ENCODE data around the gene LPAR2. TPM values are rescaled to one million over a fixed set of nuclear protein-coding genes. Genes with fewer than 3 reads are reported as not detected.

LPAR2 gene
- total RNA-seq, 4 donors from 2014 or later = 0.65 to 8.8 (median 3.0) TPM

DNA sequence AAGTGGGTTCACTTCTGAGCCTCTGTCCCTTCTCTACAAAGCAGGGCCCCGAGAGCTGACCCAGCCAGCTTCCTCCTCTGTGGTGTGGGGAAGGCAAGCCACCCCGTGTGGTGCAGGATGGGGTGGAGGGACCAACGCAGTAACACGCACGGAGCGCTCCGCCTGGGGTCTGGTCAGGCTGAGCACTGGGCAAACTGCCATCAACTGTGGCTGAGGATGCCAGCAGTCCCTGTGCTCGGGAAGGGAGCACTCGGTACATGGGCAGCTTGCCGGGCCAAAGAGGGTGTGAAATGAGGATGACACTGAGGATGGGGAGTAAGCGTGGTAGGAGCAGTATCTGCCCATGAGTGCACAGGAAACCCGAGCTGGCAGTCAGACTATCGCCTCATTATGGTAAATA, 23.1 kb upstream of the LPAR2 start:
- TF ChIP-seq, protein P1, sequence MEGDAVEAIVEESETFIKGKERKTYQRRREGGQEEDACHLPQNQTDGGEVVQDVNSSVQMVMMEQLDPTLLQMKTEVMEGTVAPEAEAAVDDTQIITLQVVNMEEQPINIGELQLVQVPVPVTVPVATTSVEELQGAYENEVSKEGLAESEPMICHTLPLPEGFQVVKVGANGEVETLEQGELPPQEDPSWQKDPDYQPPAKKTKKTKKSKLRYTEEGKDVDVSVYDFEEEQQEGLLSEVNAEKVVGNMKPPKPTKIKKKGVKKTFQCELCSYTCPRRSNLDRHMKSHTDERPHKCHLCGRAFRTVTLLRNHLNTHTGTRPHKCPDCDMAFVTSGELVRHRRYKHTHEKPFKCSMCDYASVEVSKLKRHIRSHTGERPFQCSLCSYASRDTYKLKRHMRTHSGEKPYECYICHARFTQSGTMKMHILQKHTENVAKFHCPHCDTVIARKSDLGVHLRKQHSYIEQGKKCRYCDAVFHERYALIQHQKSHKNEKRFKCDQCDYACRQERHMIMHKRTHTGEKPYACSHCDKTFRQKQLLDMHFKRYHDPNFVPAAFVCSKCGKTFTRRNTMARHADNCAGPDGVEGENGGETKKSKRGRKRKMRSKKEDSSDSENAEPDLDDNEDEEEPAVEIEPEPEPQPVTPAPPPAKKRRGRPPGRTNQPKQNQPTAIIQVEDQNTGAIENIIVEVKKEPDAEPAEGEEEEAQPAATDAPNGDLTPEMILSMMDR (IDR thresholded peaks at IDR 0.05; ENCODE audit: low read depth) = no peak

DNA sequence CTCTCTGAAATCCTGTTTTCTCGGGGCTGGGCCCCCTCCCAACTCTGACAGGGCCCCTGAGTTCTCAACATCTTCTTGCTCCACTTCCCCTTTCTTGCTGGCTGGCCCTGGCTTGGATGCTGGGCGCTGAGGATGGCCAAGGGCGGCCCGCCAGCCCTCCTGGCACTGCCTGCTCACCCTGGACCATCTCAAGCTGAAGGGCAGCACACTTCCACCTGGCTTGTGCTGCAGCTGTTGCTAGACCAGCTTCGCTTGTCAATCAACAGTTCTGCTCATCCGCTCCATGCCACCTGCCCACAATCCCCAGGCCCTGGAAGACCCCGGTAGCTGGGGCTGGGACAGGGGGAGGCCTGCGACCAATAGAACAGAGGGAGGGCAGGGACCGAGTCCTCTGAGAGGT, 22.3 kb upstream of the LPAR2 start:
- TF ChIP-seq, protein P1 (IDR thresholded peaks at IDR 0.05; ENCODE audit: low read depth) = no peak

DNA sequence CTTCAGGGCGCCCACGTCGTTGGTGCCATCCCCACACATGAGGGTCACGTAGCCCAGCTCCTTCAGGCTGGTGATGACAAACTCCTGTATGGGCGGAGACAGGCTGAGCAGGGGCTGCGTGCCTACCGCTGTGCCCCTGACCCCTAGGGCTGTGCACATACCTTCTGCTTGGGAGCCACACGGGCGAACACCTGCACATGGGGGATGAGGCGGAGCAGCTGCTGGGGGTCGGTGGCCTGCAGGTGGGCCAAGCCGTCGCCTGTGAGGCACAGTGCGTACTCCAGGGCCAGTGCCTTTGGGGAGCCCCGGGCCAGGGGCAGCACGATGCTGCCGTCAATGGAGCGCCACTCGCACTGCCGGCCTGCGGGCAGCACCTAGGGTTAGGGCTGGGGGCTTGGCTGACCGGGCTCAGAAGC, 21.6 kb upstream of the LPAR2 start:
- TF ChIP-seq, protein P1 (IDR thresholded peaks at IDR 0.05; ENCODE audit: low read depth) = no peak

DNA sequence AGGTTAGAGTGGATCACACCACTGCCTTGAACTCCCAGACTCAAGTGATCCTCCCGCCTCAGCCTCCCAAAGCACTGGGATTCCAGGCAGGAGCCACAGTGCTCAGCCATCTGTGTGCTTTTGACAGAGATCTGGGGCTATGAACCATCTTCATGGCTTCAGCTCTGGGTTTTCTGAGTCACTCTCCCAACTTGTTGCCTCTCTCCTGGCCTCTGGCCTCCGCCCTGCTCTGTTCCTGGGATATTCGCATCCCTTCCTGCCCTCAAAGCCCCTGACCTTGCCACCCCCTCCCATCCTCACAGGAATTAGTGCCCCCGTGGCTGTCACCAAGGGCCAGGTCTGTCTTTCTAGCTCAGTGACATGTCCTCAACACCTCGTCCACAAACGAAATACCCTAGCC, 21.1 kb upstream of the LPAR2 start:
- TF ChIP-seq, protein P1 (IDR thresholded peaks at IDR 0.05; ENCODE audit: low read depth) = no peak

DNA sequence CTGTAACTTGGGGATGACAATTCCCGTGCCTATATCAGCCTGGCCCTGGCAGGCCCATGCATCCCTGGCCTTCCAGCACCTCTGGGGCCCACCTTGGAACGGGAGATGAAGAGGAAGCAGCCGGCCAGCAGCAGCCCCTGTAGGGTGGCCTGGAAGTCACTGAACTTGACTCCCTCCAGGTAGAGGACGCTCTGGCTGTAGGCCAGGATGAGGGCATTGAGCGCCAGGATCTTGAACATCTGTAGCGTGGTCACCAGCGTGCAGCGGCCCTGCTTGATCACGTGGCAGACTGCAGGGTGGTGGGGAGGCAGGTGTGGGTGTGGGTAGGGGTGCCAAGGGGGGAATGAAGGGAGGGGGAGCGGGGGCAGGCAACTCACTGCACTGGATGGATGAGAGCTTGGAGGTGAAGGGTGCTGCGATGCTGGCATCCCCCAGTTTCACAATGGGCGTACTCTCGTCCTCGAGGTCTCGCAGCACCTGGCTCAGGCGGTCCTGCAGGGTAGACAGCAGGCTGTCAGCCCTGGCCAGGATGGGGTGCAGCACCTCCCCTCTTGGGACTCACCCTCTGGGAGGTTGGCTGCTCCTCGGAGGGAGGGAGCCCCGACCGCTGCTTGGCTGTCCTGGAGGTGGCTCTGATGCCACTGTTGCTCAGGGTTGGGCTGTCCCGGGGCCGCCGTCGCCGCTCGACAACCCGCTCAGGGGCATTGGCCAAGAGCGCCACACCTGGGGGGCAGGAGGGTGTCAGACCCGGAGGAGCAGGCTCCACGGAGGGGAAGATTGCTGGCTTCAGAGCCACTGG, 19.2 kb upstream of the LPAR2 start:
- TF ChIP-seq, protein P1 (IDR thresholded peaks at IDR 0.05; ENCODE audit: low read depth) = no peak

DNA sequence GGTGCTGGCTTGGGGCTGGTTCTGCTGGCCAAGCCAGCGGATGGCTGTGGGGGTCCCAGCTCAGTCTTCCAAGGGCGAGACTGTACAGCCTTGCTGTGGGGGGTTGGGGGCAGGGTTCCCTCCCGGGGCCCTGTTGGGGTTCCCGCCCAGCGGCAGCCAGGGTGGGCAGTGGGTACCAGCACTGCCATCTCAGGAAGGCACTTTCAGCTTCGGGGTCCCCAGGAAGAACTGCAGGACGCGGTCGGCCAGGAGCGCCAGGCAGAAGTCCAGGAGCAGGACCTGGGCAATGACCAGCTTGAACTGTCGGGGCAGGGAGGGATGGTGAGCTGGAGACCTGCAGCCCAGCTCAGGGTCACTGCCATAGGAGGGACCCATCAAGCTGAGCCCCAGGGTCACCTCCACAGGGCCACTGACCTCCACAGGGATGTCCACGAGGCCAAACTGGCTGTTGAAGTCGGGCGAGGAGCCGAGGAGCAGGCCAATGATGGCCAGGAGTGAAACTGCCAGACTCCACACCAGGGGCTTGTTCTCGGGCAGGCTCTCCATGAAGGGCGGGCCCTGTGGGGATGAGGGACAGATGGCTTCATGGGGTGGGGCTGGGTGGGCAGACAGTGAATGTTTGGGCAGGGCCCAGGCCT, 17.3 kb upstream of the LPAR2 start:
- TF ChIP-seq, protein P1 (IDR thresholded peaks at IDR 0.05; ENCODE audit: low read depth) = no peak

DNA sequence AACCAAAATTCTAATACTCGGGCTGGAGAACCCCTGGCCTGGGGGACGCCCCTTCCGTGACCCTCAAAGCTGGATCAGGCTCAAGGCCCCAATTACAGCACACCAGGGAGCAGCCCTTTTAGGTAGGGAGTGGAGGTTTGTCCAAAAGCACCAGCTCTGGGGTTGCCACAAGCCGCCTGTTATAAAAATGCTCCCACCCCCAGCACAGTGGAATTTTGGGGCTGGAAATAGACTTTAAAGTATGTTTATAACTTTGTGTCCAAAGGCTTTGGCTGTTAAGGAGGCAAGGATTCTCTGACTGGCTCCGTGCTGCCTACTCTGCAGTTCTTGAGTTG, 16.0 kb upstream of the LPAR2 start:
- TF ChIP-seq, protein P1 (IDR thresholded peaks at IDR 0.05; ENCODE audit: low read depth) = no peak

Data from subcutaneous adipose tissue (tissue), 4 donors.